HFF-Myc (cell line): ENCODE data around the gene ATAD3A.

ENCODE experiments used
- DNase-seq: peaks from one replicate; pipeline ENCODE4 v3.0.0-alpha.2; 2011; ENCODE audit warnings: low read depth; ENCODE audit errors: extremely low read depth
- H3K4me3 ChIP-seq: replicated peaks from 2 replicates; pipeline ENCODE4 v1.5.1; 2011; ENCODE audit warnings: low read depth, mild to moderate bottlenecking, control low read depth, low read length
- CTCF ChIP-seq: IDR thresholded peaks from 2 replicates; pipeline ENCODE4 v1.5.1; 2012; ENCODE audit warnings: mild to moderate bottlenecking, low read depth, low read length, control low read depth; ENCODE audit errors: missing control alignments

ATAD3A gene

GRCh38 chr1:1583347-1584010, 71.5 kb downstream of the ATAD3A start:
- H3K4me3 ChIP-seq: no peak overlapping the region
- DNase-seq: no peak
- TF ChIP-seq CTCF: no peak
